ENCODE results near the gene SCGB1C2.
A peak's percentile ranks its signal among the peaks of the same experiment; 100 is the strongest.

Gene SCGB1C2

DNA sequence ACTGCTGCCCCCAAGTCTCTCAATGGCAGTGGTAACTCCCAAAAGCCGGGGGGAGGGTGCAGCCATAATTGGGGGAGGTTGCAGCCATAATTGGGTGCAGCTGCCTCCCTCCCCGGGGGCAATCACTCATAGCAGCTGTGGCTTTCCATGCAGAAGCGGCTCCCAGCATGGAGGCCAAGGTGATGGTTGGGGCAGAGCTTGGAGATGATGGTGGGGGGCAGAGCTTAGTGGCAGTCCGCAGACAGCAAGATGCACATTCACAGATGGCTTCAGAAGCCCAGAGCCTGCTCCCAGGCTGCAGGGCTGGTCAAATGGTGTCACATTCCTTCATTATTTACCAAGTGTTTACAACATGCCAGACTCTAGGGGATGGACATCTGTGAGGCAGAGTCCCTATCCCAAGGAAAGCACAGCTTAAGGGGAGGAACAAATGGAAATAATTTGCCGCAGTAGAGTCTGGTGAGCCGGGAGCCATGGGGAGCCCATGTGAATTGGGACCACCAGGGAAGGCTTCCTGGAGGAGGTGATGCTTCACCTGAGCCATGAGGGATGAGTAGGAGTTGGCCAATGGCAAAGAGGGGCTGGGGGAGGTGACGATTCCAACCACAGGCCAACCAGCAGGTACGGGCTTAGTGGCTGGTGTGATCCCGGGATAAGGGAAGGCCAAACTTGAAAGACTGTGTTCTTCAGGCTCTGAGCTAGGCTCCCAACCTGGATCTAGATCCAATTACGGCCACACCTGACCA is 36.0 kb downstream of the SCGB1C2 start:
- no peak for DNase-seq

- DNase-seq: no peak
These were observed 39.8 kb downstream of the SCGB1C2 start for GRCh38 chr17:177155-177554.

DNA sequence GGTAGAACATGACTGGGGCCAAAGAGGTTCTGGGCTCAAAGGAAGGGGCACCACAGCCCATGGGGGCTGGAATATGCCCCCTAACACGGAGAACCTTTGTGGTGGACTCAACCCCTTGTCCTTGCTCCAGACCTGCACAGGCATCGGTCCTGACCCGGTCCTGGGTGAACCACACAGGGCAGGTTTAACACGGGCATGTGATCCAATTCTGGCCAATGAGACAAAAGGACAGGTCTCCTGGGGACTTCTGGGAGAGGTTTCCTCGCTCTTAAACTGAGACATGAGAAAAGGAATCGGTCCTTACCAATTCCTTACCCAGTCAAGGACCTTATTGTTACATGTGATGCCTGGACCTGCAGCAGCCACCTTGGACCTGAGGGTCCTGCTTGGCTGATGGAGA is 40.4 kb downstream of the SCGB1C2 start:
- no peak for DNase-seq

DNA sequence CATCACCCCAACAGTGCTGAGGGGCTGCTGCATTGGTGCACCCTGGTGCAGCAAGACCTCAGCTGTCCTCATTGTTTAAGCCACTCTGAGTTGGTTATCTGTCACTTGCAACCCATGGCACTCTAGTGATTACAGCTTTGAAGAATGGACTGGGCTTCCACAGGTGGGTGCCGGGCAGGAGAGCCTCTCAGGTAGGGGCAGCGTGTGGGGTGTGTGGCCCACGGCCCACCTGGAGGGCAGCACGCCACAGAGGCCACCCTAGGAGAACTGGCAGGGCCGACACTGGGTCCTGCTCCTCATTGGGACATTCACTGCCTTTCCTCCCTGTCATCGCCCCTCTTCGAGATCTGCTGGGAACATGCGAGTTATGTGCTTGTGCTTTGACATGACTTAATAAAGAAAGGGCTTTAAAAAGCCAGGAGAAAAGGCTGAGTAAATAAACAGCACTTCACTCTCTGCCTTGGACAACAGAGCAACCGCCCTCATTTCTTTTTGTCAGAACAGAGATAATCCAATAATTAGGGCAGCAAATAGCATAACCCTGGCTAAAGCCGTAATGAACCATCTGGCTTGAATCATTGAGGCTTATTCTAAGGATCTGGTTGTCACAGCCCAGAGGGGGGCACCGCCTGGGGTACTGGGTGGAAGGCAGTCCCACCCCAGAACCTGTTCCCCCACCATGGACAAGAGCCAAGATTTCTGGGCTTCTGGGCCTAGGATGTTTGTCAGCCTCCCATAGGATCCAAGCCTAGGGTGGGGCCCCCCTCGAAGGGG is 41.1 kb downstream of the SCGB1C2 start:
- no peak for DNase-seq

GRCh38 chr17:179066-179432 is 41.7 kb downstream of the SCGB1C2 start:
- DNase-seq: no peak

DNA sequence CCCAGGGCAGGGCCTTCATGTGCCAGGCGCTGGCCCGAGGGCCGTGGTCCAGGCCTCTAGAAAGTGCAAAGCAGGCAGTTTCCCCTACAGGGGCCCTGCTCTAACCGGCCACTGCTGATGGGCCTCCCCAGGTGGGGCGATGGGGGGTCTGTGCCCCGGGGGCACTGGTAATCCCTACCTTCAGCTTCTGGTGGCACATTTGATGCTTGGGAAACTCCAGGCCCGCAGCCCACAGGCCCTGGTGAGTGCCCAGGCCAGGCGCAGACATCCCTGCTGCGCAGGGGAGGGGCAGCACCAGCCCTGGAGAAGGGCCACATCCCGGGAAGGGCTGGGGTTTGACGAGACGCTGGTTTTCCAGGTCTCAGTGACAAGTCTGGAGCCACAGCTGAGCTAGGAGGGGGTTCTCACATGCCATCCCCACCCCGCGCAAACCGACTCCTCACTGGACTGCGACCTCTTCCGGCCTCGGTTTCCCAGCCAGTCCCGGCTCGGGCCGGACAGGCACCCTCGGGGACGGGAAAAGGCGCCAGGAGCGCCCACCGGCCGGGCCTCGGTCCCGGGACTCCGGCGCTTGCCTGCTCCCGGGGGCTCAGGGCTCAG is 42.5 kb downstream of the SCGB1C2 start:
- no peak for DNase-seq

DNA sequence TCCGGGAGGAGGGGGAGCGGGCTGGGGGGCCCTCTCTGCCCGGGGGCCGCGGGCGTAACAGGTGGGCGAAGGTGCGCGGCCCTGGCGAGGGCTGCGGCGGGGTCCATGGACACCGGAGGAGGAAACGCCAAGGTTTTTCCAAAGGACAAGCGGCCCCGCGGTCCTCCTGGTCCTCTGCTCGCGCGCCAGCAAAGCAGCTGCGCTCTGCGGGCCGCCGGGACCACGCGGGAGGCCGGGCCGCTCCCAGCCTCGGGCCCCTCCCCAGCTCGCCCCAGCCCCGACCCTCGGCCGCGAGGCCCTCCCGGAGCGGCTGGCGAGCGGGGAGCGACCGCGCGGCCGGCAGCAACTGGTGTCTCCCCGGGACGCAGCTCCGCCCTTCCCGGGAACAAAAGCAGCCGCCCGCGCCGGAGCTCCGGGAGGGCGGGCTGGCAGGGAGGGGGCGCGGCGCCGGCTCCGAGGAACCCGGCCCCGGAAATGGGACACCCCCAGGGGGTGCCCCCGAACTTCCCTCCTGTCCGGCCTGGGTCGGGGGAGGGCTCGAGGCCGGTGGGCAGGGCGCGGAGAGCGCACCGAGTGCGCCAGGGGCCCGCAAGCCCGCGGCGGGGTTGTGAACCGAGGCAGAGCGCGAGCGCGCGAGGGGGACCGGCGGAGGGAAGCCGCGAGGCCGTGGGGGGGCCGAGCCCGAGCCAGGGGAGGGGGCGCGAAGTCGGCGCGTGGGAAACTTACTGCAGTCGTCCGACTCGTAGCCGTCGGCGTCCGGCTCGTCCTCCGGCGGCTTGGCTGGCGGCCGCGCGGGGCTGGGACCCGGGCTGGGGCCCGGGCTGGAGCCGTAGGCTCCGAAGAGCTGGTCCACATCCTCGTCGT is 43.2 kb downstream of the SCGB1C2 start:
- DNase-seq: no peak

DNA sequence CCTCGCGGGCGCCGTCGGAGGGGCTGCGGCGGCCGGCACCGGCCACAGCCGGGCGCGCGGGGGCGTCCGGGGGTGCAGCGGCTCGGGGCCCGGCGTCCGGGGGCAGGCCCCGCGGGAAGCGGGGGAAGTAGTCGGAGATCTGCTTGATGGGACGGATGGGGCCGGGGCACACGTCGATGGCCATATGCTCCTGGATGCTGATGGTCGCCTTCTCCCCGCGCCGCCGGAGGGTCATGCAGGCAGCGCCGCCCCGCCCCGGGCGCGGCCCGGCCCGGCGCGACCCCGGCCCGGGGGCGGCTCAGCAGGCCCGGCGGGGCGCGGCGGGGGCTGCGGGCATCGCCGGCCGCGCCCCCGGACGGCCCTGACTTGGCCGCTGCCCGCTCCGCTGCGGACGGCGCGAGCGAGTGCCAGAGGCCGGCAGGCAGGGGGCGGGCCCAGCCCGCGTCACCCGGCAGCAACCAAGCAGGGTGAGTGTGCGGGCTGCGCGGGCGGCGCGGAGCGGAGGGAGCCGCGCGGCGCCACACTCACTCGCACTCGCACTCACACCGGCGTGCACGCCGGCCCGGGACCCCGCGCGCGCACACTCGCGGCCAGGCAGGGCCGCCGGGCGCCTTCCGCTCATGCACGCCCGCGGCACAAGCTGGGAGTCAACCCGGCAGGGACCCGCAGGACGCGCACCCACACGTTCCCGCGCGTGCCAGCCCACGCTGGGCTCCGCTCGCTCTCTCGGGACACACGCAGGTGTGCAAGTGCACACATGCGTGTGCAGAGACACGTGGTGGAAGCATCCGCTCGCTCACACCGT is 44.1 kb downstream of the SCGB1C2 start, which contains the start of gene DOC2B:
TSS of gene DOC2B (minus strand) at position 406 of the 805 bp plus-strand sequence. CDS start at position 235, 171 bp downstream.
- DNase-seq: no peak

DNA sequence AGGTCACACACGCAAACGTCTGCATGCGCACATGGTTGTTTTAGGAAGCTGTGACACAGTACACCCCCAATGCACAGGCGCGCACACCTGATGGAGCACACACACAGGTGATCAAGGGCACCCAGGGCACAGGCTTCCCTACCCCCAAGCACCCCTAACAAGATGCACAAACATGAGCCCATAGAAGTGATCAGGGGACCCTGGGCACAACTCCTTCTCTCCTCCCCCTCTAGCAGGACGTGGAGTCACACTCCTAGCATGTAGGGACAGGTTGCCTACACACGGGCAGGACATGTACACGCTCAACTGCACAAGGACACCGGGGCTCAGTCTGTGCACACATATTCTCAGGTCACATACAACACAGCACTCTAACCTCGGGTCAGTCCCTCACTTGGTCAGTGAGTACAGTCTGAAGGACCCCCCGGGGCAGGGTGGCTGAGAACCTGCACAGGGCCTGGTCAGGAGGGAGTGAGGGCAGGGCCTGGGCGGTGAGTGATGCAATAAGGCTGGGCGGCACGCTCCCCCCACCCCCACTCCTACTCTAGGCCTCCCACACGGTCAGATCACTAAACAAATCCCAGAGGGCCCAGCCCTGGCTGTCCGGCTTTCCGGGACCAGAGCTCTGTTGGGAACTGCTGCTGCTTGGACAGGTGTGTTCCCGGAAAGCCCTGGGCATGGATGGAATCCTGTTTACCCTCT is 44.8 kb downstream of the SCGB1C2 start:
- no peak for DNase-seq

DNA sequence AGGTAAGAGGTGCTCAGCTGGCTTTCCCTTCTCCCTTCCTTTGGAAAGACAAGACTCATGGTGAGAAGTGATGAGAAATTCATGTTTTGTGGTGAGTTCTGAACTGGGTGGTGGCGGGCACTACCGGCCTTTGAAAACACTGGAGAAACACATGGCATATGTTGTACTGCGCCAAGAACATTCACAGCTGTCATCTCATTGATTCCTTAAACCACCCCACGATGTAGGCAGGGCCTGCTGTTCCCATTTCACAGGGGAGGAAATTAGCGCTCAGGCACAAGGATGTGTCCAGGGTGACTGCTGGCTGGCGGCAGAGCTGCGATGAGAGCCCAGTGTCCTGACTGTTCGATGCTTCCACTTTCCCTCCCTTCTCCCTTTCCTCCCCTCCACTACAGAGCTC is 45.7 kb downstream of the SCGB1C2 start:
- DNase-seq: no peak

- peak; percentile 21 for DNase-seq
These were observed 48.2 kb downstream of the SCGB1C2 start for GRCh38 chr17:185445-186138.

- DNase-seq: no peak
These were observed 49.8 kb downstream of the SCGB1C2 start for GRCh38 chr17:187130-187529.
